Epithelial cell of esophagus (primary cell): ENCODE data around the gene PPP1R3G.
A peak's percentile ranks its signal among the peaks of the same experiment; 100 is the strongest.

ENCODE experiments used
- DNase-seq: peaks from one replicate; pipeline ENCODE4 v3.0.0; 2010; ENCODE audit warnings: low read depth
- H3K4me3 ChIP-seq: 2 replicates; pipeline ENCODE4 v1.5.1; 2011; ENCODE audit warnings: mild to moderate bottlenecking, low read length, control low read depth
- CTCF ChIP-seq: IDR thresholded peaks from 2 replicates; pipeline ENCODE4 v1.5.1; 2011; ENCODE audit warnings: low read depth, mild to moderate bottlenecking, low read length, control low read depth, inconsistent platforms; ENCODE audit not compliant: insufficient read depth; ENCODE audit errors: missing control alignments

PPP1R3G gene

DNA sequence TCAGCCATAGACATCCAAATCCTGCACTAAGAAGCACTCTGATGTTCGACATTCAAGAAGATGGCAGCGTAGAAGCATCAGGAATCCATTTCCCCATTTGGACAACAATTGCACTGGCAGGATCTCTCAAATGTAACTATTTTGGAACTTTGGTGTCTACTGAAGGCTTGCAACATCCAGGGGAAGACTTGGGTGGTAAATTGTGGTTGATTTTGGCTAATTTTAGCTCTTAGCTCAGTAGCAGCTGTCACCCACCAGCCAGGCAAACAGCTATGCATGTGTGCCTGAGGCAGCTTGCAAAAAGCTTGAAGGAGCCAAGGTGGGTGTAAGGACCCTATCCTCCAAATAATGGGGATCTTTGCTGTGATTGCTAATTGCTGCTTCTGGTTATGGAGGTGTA lies 35.1 kb upstream of the PPP1R3G start:
- DNase-seq = no peak
- TF ChIP-seq CTCF = no peak
- no peak overlapping the region for H3K4me3 ChIP-seq

DNA sequence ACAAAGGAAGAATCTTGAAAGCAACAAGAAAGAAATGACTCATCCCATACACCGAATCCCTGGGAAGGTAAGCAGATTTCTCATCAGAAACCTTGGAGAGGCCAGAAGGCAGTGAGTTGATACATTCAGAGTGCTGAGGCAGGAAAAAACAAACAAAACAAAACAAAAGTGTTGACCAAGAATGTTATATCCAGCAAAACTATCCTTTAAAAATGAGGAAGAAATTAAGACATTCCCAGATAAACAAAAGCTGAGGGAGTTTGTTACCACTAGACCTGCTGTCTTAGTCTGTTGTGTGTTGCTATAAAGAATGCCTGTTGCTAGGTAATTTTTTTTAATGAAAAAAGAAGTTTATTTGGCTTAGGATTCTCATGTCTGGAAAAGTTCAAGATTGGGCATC lies 33.7 kb upstream of the PPP1R3G start:
- TF ChIP-seq CTCF = no peak
- DNase-seq = peak; percentile 37
- H3K4me3 ChIP-seq = no peak overlapping the region

GRCh38 chr6:5053038-5053437 lies 32.1 kb upstream of the PPP1R3G start:
- TF ChIP-seq CTCF = no peak
- no peak overlapping the region for H3K4me3 ChIP-seq
- no peak for DNase-seq

DNA sequence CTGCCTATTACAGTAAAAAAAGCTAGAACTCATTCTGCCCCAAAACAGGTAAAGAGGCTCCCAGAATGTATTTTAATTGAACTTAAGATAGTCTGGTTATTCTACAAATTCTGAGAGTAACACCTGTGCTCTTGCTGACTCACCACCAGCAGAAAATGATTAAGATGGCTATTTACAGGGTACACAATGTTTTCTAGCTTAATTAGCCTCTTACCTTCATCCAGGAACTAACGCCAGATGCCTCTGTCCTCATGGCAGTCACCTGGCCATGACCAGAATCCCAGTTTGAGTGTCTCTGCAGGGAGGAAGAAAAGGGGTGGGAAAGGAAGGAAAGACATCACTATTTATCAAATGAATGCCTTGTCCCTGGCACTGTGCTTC lies 31.3 kb upstream of the PPP1R3G start:
- DNase-seq = no peak

DNA sequence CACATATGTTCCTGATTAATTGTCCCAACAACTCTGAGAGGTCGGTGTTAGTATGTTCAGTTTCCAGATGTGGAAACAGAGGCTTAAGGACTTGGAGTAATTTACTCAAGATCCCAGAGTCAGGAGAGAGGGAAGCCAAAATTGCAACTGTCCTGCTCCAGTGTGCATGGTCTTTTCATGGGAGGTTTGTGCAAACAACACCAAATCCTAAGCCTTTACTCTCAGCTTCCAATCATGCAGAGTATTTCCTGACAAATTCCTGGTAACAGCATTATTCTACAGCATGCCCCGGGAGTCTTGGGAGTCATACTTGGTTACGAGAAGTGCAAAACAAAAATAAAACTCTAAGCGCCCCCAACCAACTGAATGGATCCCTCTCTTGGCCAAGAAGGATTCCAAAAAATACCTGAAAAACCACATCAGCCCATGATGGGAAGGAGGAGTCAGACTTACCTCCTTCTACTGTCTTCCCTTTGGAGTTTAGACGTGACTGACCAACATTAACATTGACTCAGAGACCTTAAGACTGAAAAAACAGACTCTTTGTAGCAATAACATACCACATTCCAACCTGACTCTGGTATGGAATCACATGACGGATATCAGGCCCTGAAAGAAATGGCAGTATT lies 30.8 kb upstream of the PPP1R3G start:
- DNase-seq = no peak
- H3K4me3 ChIP-seq = no peak overlapping the region
- no peak for TF ChIP-seq CTCF

More for the DNA sequence above, 31.3 kb upstream of the PPP1R3G start:
- TF ChIP-seq CTCF = no peak
- H3K4me3 ChIP-seq = no peak overlapping the region

DNA sequence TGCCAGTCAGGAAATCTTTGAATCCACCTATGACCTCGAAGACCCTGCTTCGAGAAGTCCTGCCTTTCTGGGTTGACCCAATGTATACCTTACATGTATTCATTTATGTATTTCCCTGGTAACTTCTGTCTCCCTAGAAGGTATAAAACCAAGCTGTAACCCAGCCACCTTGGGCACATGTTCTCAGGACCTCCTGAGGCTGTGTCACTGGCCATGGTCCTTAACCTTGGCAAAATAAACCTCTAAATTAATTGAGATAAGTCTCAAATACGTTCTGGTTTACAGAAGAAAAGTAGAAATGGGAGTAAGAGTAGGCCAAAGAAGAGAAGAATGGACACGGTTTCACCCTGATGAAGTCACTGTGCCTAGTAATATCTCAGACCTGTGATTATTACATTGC lies 30.0 kb upstream of the PPP1R3G start:
- DNase-seq = no peak
- TF ChIP-seq CTCF = no peak
- no peak overlapping the region for H3K4me3 ChIP-seq

GRCh38 chr6:5058254-5058653 lies 26.9 kb upstream of the PPP1R3G start:
- DNase-seq = no peak
- no peak for TF ChIP-seq CTCF
- H3K4me3 ChIP-seq = no peak overlapping the region
